Progenitor cell of endocrine pancreas (in vitro differentiated cells): ENCODE measurements around the gene RNF115. TPM values are rescaled to one million over a fixed set of nuclear protein-coding genes. Genes with fewer than 3 reads are reported as not detected.
"Not testable (repeated sequence)": the region's sequence is repeated elsewhere in the genome, so short reads cannot be mapped to it uniquely, and the experiment has no call there.

Experiments used
- DNase-seq: peaks from one replicate; pipeline ENCODE4 v3.0.0; 2021; ENCODE audit warnings: low spot score; ENCODE audit not compliant: unreplicated experiment
- H3K27ac Mint-ChIP-seq: 2 replicates; pipeline ENCODE4 v1.8.0; 2021; ENCODE audit warnings: mild to moderate bottlenecking, moderate library complexity, mixed read lengths
- H3K27me3 Mint-ChIP-seq: 2 replicates; pipeline ENCODE4 v1.8.0; 2021; ENCODE audit warnings: mixed read lengths
- H3K36me3 Mint-ChIP-seq: 2 replicates; pipeline ENCODE4 v1.8.0; 2022; ENCODE audit warnings: mixed read lengths; ENCODE audit not compliant: insufficient read depth
- H3K4me1 Mint-ChIP-seq: 2 replicates; pipeline ENCODE4 v1.8.0; 2021; ENCODE audit warnings: low read depth, mixed read lengths
- H3K4me3 Mint-ChIP-seq: 2 replicates; pipeline ENCODE4 v1.8.0; 2021; ENCODE audit warnings: low read depth, mild to moderate bottlenecking, moderate library complexity, mixed read lengths
- H3K9me3 Mint-ChIP-seq: 2 replicates; pipeline ENCODE4 v1.8.0; 2021; ENCODE audit warnings: low read depth, mixed read lengths
- CTCF ChIP-seq: fragments of 200-600 bp; sonication (generic); IDR thresholded peaks from one replicate; pipeline ENCODE4 v1.5.0; 2021; ENCODE audit warnings: antibody characterized with exemption, mild to moderate bottlenecking; ENCODE audit not compliant: unreplicated experiment
- total RNA-seq: library from RNA; stranded (reverse); gene quantifications from 2 replicates; pipeline ENCODE4 v1.2.1, GENCODE V29; 2021

RNF115 gene
- total RNA-seq, 1 donor from 2014 or later, result 14.5 TPM

DNA sequence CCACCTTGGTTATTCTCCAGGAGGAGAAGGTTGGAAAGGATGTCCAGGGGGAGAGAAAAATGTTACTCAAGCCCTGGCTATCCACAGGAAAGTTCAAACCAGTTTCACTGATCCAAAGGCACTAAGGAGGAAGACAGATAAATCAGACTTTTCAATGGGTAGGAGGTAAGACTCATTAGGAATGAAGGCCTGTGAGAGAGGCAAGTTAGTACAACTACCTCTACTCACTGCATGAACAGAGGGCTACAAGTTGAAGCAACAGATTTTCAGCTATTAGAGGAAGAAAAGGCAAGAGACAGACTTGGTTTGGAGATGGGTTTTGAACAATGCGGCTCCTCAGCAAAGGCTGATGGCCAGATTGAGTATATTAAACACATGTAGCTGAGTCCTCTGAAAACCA lies 87.7 kb downstream of the RNF115 start:
- H3K36me3 Mint-ChIP-seq, result peaks cover 3% of the 10 kb centered on the region
- no peak for DNase-seq
- no peak overlapping the region for H3K4me3 Mint-ChIP-seq
- peaks cover 12% of the 10 kb centered on the region for H3K4me1 Mint-ChIP-seq
- H3K27ac Mint-ChIP-seq, result no peak overlapping the region
- TF ChIP-seq CTCF, result no peak
- no peaks in the 10 kb centered on the region for H3K9me3 Mint-ChIP-seq
- no peaks in the 10 kb centered on the region for H3K27me3 Mint-ChIP-seq

DNA sequence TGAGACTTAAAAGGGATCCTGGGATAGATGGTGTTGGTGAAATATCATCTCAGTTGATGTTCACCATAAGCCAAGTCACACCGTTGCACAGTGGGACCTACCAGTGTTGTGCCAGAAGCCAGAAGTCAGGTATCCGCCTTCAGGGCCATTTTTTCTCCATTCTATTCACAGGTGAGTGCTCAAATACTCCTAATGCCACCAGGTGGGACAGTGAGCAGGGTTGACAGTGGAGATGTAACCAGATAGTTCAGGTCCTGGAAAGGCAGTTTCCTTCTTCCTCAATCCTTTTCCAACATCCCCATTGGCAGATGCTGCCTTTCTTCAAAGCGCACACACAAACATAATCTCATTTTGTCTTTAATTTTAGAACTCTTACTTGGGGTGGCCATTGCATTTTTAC lies 93.0 kb downstream of the RNF115 start:
- H3K27ac Mint-ChIP-seq, result no peak overlapping the region
- DNase-seq, result no peak
- H3K36me3 Mint-ChIP-seq, result no peaks in the 10 kb centered on the region
- H3K9me3 Mint-ChIP-seq, result no peaks in the 10 kb centered on the region
- TF ChIP-seq CTCF, result no peak
- H3K4me1 Mint-ChIP-seq, result no peaks in the 10 kb centered on the region
- no peaks in the 10 kb centered on the region for H3K27me3 Mint-ChIP-seq
- H3K4me3 Mint-ChIP-seq, result no peak overlapping the region

DNA sequence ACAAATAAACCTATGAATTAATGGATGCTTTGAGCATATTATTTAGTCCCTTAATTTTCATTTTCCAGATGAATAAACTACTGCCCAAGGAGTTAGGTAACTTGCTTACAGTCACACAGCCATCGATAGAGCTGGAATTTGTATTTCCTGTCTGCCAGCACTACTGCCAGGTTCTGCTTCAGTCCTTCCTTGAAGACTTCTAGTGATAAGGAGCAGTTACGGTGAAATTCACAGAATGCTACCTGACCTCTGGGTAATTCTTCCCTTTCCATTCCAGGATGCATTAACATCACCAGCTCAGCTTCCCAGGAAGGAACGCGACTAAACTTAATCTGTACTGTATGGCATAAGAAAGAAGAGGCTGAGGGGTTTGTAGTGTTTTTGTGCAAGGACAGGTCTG lies 93.4 kb downstream of the RNF115 start:
- H3K4me1 Mint-ChIP-seq, result no peaks in the 10 kb centered on the region
- no peak overlapping the region for H3K27ac Mint-ChIP-seq
- no peak for TF ChIP-seq CTCF
- no peak for DNase-seq
- H3K4me3 Mint-ChIP-seq, result no peak overlapping the region
- no peaks in the 10 kb centered on the region for H3K27me3 Mint-ChIP-seq
- H3K36me3 Mint-ChIP-seq, result no peaks in the 10 kb centered on the region
- H3K9me3 Mint-ChIP-seq, result no peaks in the 10 kb centered on the region

- Mint-ChIP-seq H3K27me3 (no peaks in the 10 kb centered on the region), H3K9me3 (no peaks in the 10 kb centered on the region), H3K4me3 (no peak overlapping the region), H3K4me1 (no peaks in the 10 kb centered on the region), H3K27ac (no peak overlapping the region), H3K36me3 (no peaks in the 10 kb centered on the region)
- no peak for TF ChIP-seq CTCF
- no peak for DNase-seq
These were observed 94.0 kb downstream of the RNF115 start for GRCh38 chr1:145729666-145730436.

DNA sequence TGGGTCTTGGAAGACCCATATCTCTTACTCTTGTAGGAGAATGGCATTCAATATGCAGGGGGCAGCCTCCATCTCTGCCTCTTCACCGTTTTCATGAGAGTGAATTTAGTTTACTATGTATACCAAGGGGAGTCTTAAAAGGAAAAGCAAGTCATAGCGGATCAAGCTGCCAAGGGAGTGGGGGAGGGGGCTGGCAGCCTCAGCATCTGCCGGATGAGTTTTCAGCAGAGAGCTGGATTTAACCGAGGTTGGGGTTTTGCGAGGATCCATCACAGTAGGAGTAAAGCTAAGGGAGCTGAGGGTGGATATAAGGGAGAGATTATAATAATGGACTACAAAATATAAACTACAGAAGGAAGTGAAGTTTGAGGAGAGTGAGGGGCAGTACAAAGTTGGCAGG lies 94.7 kb downstream of the RNF115 start:
- no peak for TF ChIP-seq CTCF
- DNase-seq, result no peak
- no peaks in the 10 kb centered on the region for H3K27me3 Mint-ChIP-seq
- no peaks in the 10 kb centered on the region for H3K9me3 Mint-ChIP-seq
- no peak overlapping the region for H3K4me3 Mint-ChIP-seq
- no peak overlapping the region for H3K27ac Mint-ChIP-seq
- no peaks in the 10 kb centered on the region for H3K4me1 Mint-ChIP-seq
- H3K36me3 Mint-ChIP-seq, result no peaks in the 10 kb centered on the region

DNA sequence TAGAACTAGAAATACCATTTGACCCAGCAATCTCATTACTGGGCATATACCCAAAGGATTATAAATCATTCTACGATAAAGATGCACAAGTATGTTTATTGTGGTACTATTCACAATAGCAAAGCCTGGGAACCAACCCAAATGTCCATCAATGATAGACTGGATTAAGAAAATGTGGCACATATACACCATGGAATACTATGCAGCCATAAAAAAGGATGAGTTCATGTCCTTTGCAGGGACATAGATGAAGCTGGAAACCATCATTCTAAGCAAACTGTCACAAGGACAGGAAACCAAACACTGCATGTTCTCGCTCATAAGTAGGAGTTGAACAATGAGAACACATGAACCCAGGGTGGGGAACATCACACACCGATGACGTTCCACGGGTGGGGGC lies 97.7 kb downstream of the RNF115 start:
- not testable (repeated sequence) for H3K36me3 Mint-ChIP-seq, H3K4me3 Mint-ChIP-seq, H3K27ac Mint-ChIP-seq, H3K27me3 Mint-ChIP-seq, H3K9me3 Mint-ChIP-seq, DNase-seq, H3K4me1 Mint-ChIP-seq
